Trophoblast cell (in vitro differentiated cells and primary cell): ENCODE results near the gene AMT.
A peak's percentile ranks its signal among the peaks of the same experiment; 100 is the strongest.

Source experiments
- DNase-seq, 2 donors: peaks; one replicate each; pipeline ENCODE4 v3.0.0-alpha.2; 2016
- H2AFZ ChIP-seq: 2 replicates; pipeline ENCODE4 v1.6.1; 2013; ENCODE audit warnings: low read length, moderate library complexity, mild to moderate bottlenecking; ENCODE audit not compliant: insufficient read depth, poor library complexity
- H2AK5ac ChIP-seq: 2 replicates; pipeline ENCODE4 v1.6.1; 2013; ENCODE audit warnings: mild to moderate bottlenecking, low read length
- H2BK120ac ChIP-seq: 2 replicates; pipeline ENCODE4 v1.6.1; 2013; ENCODE audit warnings: low read length, mild to moderate bottlenecking, moderate library complexity; ENCODE audit not compliant: insufficient read depth, poor library complexity
- H2BK12ac ChIP-seq: 2 replicates; pipeline ENCODE4 v1.6.1; 2013; ENCODE audit warnings: mild to moderate bottlenecking, low read length, moderate library complexity
- H2BK5ac ChIP-seq: 2 replicates; pipeline ENCODE4 v1.6.1; 2013; ENCODE audit warnings: low read length, low read depth, moderate library complexity, mild to moderate bottlenecking; ENCODE audit not compliant: poor library complexity
- H3K14ac ChIP-seq: 2 replicates; pipeline ENCODE4 v1.6.1; 2013; ENCODE audit warnings: mild to moderate bottlenecking, low read length
- H3K18ac ChIP-seq: 2 replicates; pipeline ENCODE4 v1.6.1; 2013; ENCODE audit warnings: mild to moderate bottlenecking, low read length
- H3K23ac ChIP-seq: 2 replicates; pipeline ENCODE4 v1.6.1; 2013; ENCODE audit warnings: low read length
- H3K27ac ChIP-seq: 2 replicates; pipeline ENCODE4 v1.5.1; 2013; ENCODE audit warnings: low read depth, mild to moderate bottlenecking, inconsistent platforms, low read length, moderate library complexity
- H3K27me3 ChIP-seq: 2 replicates; pipeline ENCODE4 v1.6.1; 2013; ENCODE audit warnings: inconsistent platforms, mild to moderate bottlenecking, low read length, moderate library complexity; ENCODE audit not compliant: insufficient read depth
- H3K36me3 ChIP-seq, 2 experiments: 1 replicate in 1 of 2; 2 replicates in 1 of 2; pipeline ENCODE4 v1.6.1; 2013; ENCODE audit warnings: low read length in 2 of 2, mild to moderate bottlenecking in 2 of 2, moderate library complexity in 1 of 2; ENCODE audit not compliant: insufficient read depth in 2 of 2, control insufficient read depth in 1 of 2
- H3K4ac ChIP-seq: 2 replicates; pipeline ENCODE4 v1.6.1; 2013; ENCODE audit warnings: low read depth, mild to moderate bottlenecking, low read length, moderate library complexity
- H3K4me1 ChIP-seq, 2 experiments: 1 replicate in 1 of 2; 2 replicates in 1 of 2; pipeline ENCODE4 v1.6.1; 2013; ENCODE audit warnings: low read length in 2 of 2, mild to moderate bottlenecking in 2 of 2, moderate library complexity in 1 of 2; ENCODE audit not compliant: insufficient read depth in 2 of 2, control insufficient read depth in 1 of 2
- H3K4me2 ChIP-seq: 2 replicates; pipeline ENCODE4 v1.6.1; 2013; ENCODE audit warnings: inconsistent platforms, mild to moderate bottlenecking, low read length, moderate library complexity
- H3K4me3 ChIP-seq: 2 replicates; pipeline ENCODE4 v1.5.1; 2013; ENCODE audit warnings: mild to moderate bottlenecking, low read depth, low read length, inconsistent platforms
- H3K79me1 ChIP-seq: one replicate; pipeline ENCODE4 v1.6.1; 2013; ENCODE audit warnings: low read length
- H3K79me2 ChIP-seq: 2 replicates; pipeline ENCODE4 v1.6.1; 2013; ENCODE audit warnings: low read length, mild to moderate bottlenecking; ENCODE audit not compliant: control insufficient read depth, insufficient read depth, poor library complexity
- H3K9ac ChIP-seq: 2 replicates; pipeline ENCODE4 v1.6.1; 2013; ENCODE audit warnings: mild to moderate bottlenecking, low read length
- H3K9me3 ChIP-seq: 2 replicates; pipeline ENCODE4 v1.6.1; 2013; ENCODE audit warnings: low read depth, mild to moderate bottlenecking, control low read depth, inconsistent platforms, low read length; ENCODE audit not compliant: insufficient read depth
- H4K12ac ChIP-seq: 2 replicates; pipeline ENCODE4 v1.6.1; 2013; ENCODE audit warnings: low read depth, mild to moderate bottlenecking, low read length, moderate library complexity
- H4K8ac ChIP-seq: 2 replicates; pipeline ENCODE4 v1.6.1; 2013; ENCODE audit warnings: low read depth, mild to moderate bottlenecking, low read length, moderate library complexity
- H4K91ac ChIP-seq: one replicate; pipeline ENCODE4 v1.6.1; 2013; ENCODE audit warnings: low read depth, mild to moderate bottlenecking, low read length, moderate library complexity
- WGBS: extraction: QIAGEN DNeasy Blood & Tissue Kit; methylation state at CpG from one replicate; pipeline ENCODE4 v1.1.7; 2013; ENCODE audit warnings: missing lambda C conversion rate; ENCODE audit not compliant: insufficient read length, insufficient coverage; ENCODE audit errors: extremely low coverage; 5-methylcytosine and 5-hydroxymethylcytosine counted together

Gene AMT

GRCh38 chr3:49414753-49415152 lies 7.5 kb downstream of the AMT start:
- no peak overlapping the region for H2BK12ac ChIP-seq
- H4K12ac ChIP-seq, result no peak overlapping the region
- H3K4me1 ChIP-seq, result peaks cover 30 to 40% of the 10 kb centered on the region in 2 experiments
- no peak overlapping the region for H2BK120ac ChIP-seq
- peaks cover 13% of the 10 kb centered on the region for H3K79me2 ChIP-seq
- H3K36me3 ChIP-seq, result peaks cover 2 to 11% of the 10 kb centered on the region in 2 experiments
- H3K14ac ChIP-seq, result no peak overlapping the region
- H3K9me3 ChIP-seq, result peaks cover 2% of the 10 kb centered on the region
- no peak overlapping the region for H2BK5ac ChIP-seq
- H3K4me2 ChIP-seq, result no peak overlapping the region
- no peak overlapping the region for H3K4ac ChIP-seq
- H3K79me1 ChIP-seq, result peaks cover 22% of the 10 kb centered on the region
- H3K27ac ChIP-seq, result no peak overlapping the region
- no peak overlapping the region for H3K9ac ChIP-seq
- H2AK5ac ChIP-seq, result no peak overlapping the region
- H3K18ac ChIP-seq, result no peak overlapping the region
- H4K91ac ChIP-seq, result no peak overlapping the region
- no peak overlapping the region for H2AFZ ChIP-seq
- no peak overlapping the region for H3K4me3 ChIP-seq
- no peak for DNase-seq
- WGBS, result no CpG with 5 or more reads among the region's 2 CpGs
- H3K23ac ChIP-seq, result no peak overlapping the region
- no peaks in the 10 kb centered on the region for H3K27me3 ChIP-seq
- no peak overlapping the region for H4K8ac ChIP-seq

DNA sequence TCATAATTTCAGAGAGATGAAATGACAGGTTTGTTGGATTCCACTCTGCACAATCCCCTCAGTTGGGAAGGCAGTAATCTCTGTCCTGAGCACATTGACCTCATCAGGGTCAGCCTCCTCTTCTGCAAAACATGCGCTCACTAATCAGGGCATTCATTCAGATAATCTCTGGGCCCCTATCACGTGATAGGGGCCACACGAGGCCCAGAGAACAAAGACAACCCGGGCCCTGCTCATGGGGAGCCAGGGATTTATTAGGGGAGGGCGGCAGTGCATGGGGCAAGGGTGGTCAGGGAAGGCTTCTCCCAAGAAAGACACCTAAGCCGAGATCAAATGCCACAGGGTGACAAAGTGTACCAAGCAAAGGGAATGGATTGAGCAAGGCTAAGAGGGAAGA lies 8.9 kb downstream of the AMT start:
- H3K79me1 ChIP-seq, result peaks cover 19% of the 10 kb centered on the region
- no peak overlapping the region for H2BK12ac ChIP-seq
- H3K9me3 ChIP-seq, result peaks cover 2% of the 10 kb centered on the region
- H3K14ac ChIP-seq, result no peak overlapping the region
- no peak overlapping the region for H3K18ac ChIP-seq
- H2BK5ac ChIP-seq, result no peak overlapping the region
- no peak overlapping the region for H4K91ac ChIP-seq
- H3K4ac ChIP-seq, result no peak overlapping the region
- peaks cover 2 to 11% of the 10 kb centered on the region in 2 experiments for H3K36me3 ChIP-seq
- no peak overlapping the region for H4K8ac ChIP-seq
- no CpG with 5 or more reads among the region's 6 CpGs for WGBS
- no peaks in the 10 kb centered on the region for H3K27me3 ChIP-seq
- no peak overlapping the region for H3K9ac ChIP-seq
- H3K4me2 ChIP-seq, result peak overlapping the region; percentile 87
- no peak overlapping the region for H4K12ac ChIP-seq
- no peak for DNase-seq
- no peak overlapping the region for H3K4me3 ChIP-seq
- no peak overlapping the region for H3K23ac ChIP-seq
- H2AFZ ChIP-seq, result no peak overlapping the region
- no peak overlapping the region for H2AK5ac ChIP-seq
- H3K79me2 ChIP-seq, result peaks cover 18% of the 10 kb centered on the region
- H3K27ac ChIP-seq, result no peak overlapping the region
- no peak overlapping the region for H2BK120ac ChIP-seq
- peaks cover 23 to 34% of the 10 kb centered on the region in 2 experiments for H3K4me1 ChIP-seq

GRCh38 chr3:49412632-49413337 lies 9.5 kb downstream of the AMT start:
- peaks cover 2% of the 10 kb centered on the region for H3K9me3 ChIP-seq
- peaks cover 2 to 11% of the 10 kb centered on the region in 2 experiments for H3K36me3 ChIP-seq
- H4K12ac ChIP-seq, result peak overlapping the region; percentile 76
- H3K4me3 ChIP-seq, result peak overlapping the region; percentile 87
- H3K4me1 ChIP-seq, result peaks cover 21 to 32% of the 10 kb centered on the region in 2 experiments
- no peak for DNase-seq
- H3K18ac ChIP-seq, result peak overlapping the region; percentile 51
- no peaks in the 10 kb centered on the region for H3K27me3 ChIP-seq
- H3K14ac ChIP-seq, result peak overlapping the region; percentile 88
- H4K91ac ChIP-seq, result peak overlapping the region; percentile 83
- H3K27ac ChIP-seq, result peak overlapping the region; percentile 86
- peak overlapping the region; percentile 94 for H3K9ac ChIP-seq
- H2BK120ac ChIP-seq, result peak overlapping the region; percentile 46
- peaks cover 18% of the 10 kb centered on the region for H3K79me1 ChIP-seq
- H2BK12ac ChIP-seq, result no peak overlapping the region
- peaks cover 19% of the 10 kb centered on the region for H3K79me2 ChIP-seq
- H2AK5ac ChIP-seq, result peak overlapping the region; percentile 44
- H2BK5ac ChIP-seq, result peak overlapping the region; percentile 19
- WGBS, result no CpG with 5 or more reads among the region's 16 CpGs
- peak overlapping the region; percentile 84 for H4K8ac ChIP-seq
- H2AFZ ChIP-seq, result peak overlapping the region; percentile 19
- H3K4ac ChIP-seq, result peak overlapping the region; percentile 30
- H3K4me2 ChIP-seq, result peak overlapping the region; percentile 87
- H3K23ac ChIP-seq, result no peak overlapping the region

- H2BK5ac ChIP-seq, result peak within 1 kb of the TSS; percentile 97
- H2AFZ ChIP-seq, result peak within 1 kb of the TSS; percentile 94
- peak within 1 kb of the TSS; percentile 99 for H3K14ac ChIP-seq
- H3K79me1 ChIP-seq, result peaks cover 13% of the 10 kb centered on the region
- no peak within 1 kb of the TSS for H3K23ac ChIP-seq
- peak within 1 kb of the TSS; percentile 97 for H4K8ac ChIP-seq
- peak within 1 kb of the TSS; percentile 92 for H3K27ac ChIP-seq
- peak within 1 kb of the TSS; percentile 94 for H3K9ac ChIP-seq
- peak within 1 kb of the TSS; percentile 99 for H3K18ac ChIP-seq
- peak within 1 kb of the TSS; percentile 97 for H2AK5ac ChIP-seq
- peak within 1 kb of the TSS; percentile 87 for H3K4me2 ChIP-seq
- peak within 1 kb of the TSS; percentile 99 for H3K4ac ChIP-seq
- WGBS, result no CpG with 5 or more reads among the region's 62 CpGs
- H2BK12ac ChIP-seq, result no peak within 1 kb of the TSS
- H3K9me3 ChIP-seq, result peaks cover 2% of the 10 kb centered on the region
- H3K4me3 ChIP-seq, result peak within 1 kb of the TSS; percentile 87
- H3K79me2 ChIP-seq, result peaks cover 20% of the 10 kb centered on the region
- H3K36me3 ChIP-seq, result peaks cover 2 to 11% of the 10 kb centered on the region in 2 experiments
- peaks cover 15 to 25% of the 10 kb centered on the region in 2 experiments for H3K4me1 ChIP-seq
- H2BK120ac ChIP-seq, result peak within 1 kb of the TSS; percentile 87
- peak within 1 kb of the TSS; percentile 98 for H4K91ac ChIP-seq
- DNase-seq, result peak; percentile 100
- no peaks in the 10 kb centered on the region for H3K27me3 ChIP-seq
- peak within 1 kb of the TSS; percentile 98 for H4K12ac ChIP-seq
Observed at GRCh38 chr3:49411968-49412631, 10.2 kb downstream of the AMT start, which contains the start of the genes RHOA and TCTA. Gene RHOA (minus strand): TSS chr3:49411976. CDS start chr3:49375589, 36,387 bp downstream. Gene TCTA (plus strand): TSS chr3:49412423. CDS start chr3:49412427, 4 bp downstream.
